ENCODE data around the gene ST7.

ST7 gene

DNA sequence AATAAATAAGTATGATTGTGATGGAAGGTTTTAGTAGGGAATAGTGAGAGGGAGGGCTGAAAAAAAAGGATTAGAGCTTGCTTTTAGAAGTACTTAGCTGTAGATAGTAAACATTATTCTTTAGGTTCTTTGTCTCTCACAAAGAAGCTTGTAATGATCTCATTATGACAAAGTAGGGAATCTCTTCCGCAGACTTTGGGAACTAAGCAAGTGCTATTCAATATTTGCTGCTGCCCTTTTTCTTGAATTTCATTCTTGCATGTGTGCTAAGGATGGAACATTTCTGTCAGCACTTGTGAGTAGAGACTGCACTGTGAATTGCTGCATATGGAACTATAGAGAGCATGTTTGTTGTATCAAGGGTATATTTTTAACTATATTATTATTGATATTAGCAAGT, 173.4 kb downstream of the ST7 start:
- CTCF ChIA-PET = interaction anchor here (0.6 to 2.8 kb wide), 4 partner anchors 138 to 258 kb away, joined by 3 to 25 read pairs (median 6); no protein-coding TSS in a partner anchor
- POLR2A ChIA-PET = interaction anchor here (1.5 kb wide), 1 partner anchor 197 kb away, joined by 4 read pairs; no protein-coding TSS in a partner anchor
- TF ChIP-seq ARNT (IDR thresholded peaks at IDR 0.05) (no peak), BHLHE40 (IDR thresholded peaks at IDR 0.05; ENCODE audit: borderline replicate concordance) (no peak), ZNF384 (IDR thresholded peaks at IDR 0.05) (no peak), FOXM1 (IDR thresholded peaks at IDR 0.05; ENCODE audit: borderline replicate concordance) (no peak), L3MBTL2 (conservative IDR thresholded peaks at IDR 0.05) (no peak)
- TF ChIP-seq, protein P1, sequence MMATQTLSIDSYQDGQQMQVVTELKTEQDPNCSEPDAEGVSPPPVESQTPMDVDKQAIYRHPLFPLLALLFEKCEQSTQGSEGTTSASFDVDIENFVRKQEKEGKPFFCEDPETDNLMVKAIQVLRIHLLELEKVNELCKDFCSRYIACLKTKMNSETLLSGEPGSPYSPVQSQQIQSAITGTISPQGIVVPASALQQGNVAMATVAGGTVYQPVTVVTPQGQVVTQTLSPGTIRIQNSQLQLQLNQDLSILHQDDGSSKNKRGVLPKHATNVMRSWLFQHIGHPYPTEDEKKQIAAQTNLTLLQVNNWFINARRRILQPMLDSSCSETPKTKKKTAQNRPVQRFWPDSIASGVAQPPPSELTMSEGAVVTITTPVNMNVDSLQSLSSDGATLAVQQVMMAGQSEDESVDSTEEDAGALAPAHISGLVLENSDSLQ (IDR thresholded peaks at IDR 0.05) = no peak
- no peak for DNase-seq (ENCODE audit: extremely low spot score)

DNA sequence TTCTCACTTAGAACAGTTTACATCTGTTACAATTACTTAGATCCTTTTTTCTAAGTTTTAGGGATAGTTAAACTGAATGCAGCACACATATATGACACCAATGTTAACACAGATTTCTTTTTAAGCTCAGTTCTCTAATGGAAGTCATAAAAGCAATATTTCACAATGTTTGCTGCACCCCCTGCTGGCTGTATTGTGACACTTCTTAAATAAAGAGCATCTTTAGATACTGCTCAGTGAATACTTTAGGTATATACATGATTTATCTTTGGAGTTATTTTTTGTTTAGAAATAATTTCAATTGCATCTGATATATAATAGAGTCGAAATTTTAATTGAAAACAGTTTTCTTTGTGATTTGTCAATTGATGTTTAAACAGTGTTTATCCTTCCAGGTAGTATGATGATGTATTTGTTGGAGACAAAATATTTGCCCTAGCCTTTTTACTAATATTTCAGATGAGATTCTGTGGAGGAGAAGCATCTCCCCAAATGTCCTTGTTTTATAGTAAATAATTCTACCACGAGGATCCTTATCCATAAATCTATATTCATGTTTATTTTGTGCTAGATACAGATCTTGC, 174.4 kb downstream of the ST7 start:
- POLR2A ChIA-PET = interaction anchor here (1.5 kb wide), 1 partner anchor 198 kb away, joined by 4 read pairs; no protein-coding TSS in a partner anchor
- TF ChIP-seq, protein P1 (IDR thresholded peaks at IDR 0.05) = no peak
- no peak for TF ChIP-seq FOXK2 (IDR thresholded peaks at IDR 0.05)
- no peak for TF ChIP-seq FOXA1 (IDR thresholded peaks at IDR 0.05)
- TF ChIP-seq HDGF (IDR thresholded peaks at IDR 0.05; ENCODE audit: borderline replicate concordance) = no peak
- TF ChIP-seq ZNF384 (IDR thresholded peaks at IDR 0.05) = no peak
- no peak for TF ChIP-seq SUZ12 (IDR thresholded peaks at IDR 0.05)
- no peak for TF ChIP-seq SP1 (IDR thresholded peaks at IDR 0.05)
- no peak for TF ChIP-seq LEF1 (IDR thresholded peaks at IDR 0.05; ENCODE audit: borderline replicate concordance)
- no peak for TF ChIP-seq ELF4 (IDR thresholded peaks at IDR 0.05)
- TF ChIP-seq ARNT (IDR thresholded peaks at IDR 0.05) = no peak
- CTCF ChIA-PET = interaction anchor here (0.6 to 2.8 kb wide), 10 partner anchors 8 to 199 kb away, joined by 3 to 25 read pairs (median 6); no protein-coding TSS in a partner anchor
- no peak for DNase-seq (ENCODE audit: extremely low spot score)

DNA sequence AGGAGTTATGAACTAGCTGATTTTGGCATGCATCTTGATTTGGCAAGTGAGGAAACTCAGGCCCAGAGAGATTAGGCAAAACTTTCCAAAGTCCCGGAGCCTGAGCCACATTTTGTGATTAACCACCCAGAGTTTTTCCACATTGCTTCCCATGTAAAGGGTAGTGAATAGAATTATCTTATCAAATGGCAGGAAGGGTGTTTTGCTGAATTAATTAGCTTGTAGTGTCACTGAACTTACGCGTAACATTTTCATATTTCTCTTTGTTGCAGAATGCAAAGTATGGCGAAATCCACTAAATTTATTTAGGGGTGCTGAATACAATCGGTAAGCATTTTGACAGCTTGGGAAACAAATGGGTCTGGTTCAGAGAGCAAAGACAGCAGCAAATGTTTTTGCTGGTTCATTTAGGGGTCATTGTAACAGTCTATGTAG, 176.2 kb downstream of the ST7 start:
- TF ChIP-seq FOXK2 (IDR thresholded peaks at IDR 0.05) = no peak
- no peak for TF ChIP-seq TARDBP (IDR thresholded peaks at IDR 0.05)
- TF ChIP-seq CTBP1 (IDR thresholded peaks at IDR 0.05; ENCODE audit: borderline replicate concordance) = no peak
- TF ChIP-seq LEF1 (IDR thresholded peaks at IDR 0.05; ENCODE audit: borderline replicate concordance) = no peak
- TF ChIP-seq, protein P1 (IDR thresholded peaks at IDR 0.05) = no peak
- TF ChIP-seq L3MBTL2 (conservative IDR thresholded peaks at IDR 0.05) = no peak
- TF ChIP-seq ZNF384 (IDR thresholded peaks at IDR 0.05) = no peak
- TF ChIP-seq FOXM1 (IDR thresholded peaks at IDR 0.05; ENCODE audit: borderline replicate concordance) = no peak
- TF ChIP-seq ARNT (IDR thresholded peaks at IDR 0.05) = no peak
- TF ChIP-seq ELF4 (IDR thresholded peaks at IDR 0.05) = no peak
- no peak for TF ChIP-seq SUZ12 (IDR thresholded peaks at IDR 0.05)
- no peak for TF ChIP-seq SP1 (IDR thresholded peaks at IDR 0.05)
- CTCF ChIA-PET = interaction anchor here (0.7 kb wide), 1 partner anchor 33 kb away, joined by 3 read pairs; no protein-coding TSS in a partner anchor
- POLR2A ChIA-PET = no interaction called here
- DNase-seq (ENCODE audit: extremely low spot score) = no peak

DNA sequence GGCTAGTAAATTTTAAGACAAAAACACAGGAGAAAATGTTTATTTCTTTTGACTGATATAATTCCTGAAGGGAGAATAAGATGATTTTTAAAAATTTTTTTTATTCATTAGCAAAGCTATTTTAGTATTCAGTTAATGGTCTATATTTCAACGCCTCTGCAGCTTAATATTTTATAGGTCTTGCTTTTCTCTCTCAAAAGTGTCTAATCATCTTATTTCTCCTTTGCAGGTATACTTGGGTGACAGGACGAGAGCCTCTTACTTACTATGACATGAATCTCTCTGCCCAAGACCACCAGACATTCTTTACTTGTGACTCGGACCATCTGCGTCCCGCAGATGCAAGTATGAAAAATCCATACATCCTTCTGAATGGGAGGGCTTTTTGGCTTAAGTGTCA, 177.0 kb downstream of the ST7 start:
- ChIA-PET POLR2A (no interaction called here), CTCF (no interaction called here)
- no peak for DNase-seq (ENCODE audit: extremely low spot score)
- no peak for TF ChIP-seq HDGF (IDR thresholded peaks at IDR 0.05; ENCODE audit: borderline replicate concordance)

DNA sequence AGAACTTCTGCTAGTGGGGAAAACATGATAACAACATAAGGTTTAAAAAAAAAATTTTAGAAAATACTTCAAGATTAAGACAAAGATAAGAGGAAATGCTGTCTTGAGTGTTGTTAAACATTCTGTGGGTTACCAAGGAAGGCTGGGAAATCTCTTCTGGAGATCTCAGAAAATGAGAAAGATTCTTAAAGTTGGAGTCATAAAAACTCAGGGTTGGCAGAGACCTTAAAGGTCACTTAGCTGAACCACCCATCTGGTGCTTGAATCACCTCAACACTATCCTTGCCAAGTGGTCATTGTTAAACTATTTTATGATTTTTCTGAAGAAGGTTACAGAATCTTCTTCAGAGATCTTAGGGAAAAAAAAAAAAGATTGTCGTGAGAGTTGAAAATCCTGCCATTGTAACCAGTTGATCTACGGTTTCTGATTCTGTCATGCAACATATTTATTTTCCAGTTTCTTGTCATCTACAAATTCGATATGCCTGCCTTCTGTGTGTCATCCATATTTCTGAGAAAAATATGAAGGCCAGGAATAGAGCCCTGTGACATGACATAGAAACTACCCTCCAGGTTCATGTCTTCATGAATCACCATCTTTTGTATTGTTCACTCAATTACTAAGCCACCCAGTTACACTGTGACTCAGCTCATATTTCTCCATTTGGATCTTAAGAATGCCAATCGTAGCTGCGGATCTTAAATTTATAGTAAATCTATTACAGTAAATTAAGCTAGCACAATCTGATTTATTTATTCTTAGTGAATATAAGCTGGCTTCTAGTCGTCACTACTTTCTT, 179.2 kb downstream of the ST7 start:
- no peak for DNase-seq (ENCODE audit: extremely low spot score)

More for the DNA sequence above, 179.2 kb downstream of the ST7 start:
- ChIA-PET POLR2A (no interaction called here), CTCF (interaction anchor here (0.6 kb wide), 1 partner anchor 13 kb away, joined by 3 read pairs; no protein-coding TSS in a partner anchor)
- TF ChIP-seq HDGF (IDR thresholded peaks at IDR 0.05; ENCODE audit: borderline replicate concordance) (no peak), SUZ12 (IDR thresholded peaks at IDR 0.05) (no peak), FOXA1 (IDR thresholded peaks at IDR 0.05) (no peak), ELF4 (IDR thresholded peaks at IDR 0.05) (no peak), TARDBP (IDR thresholded peaks at IDR 0.05) (no peak), FOXK2 (IDR thresholded peaks at IDR 0.05) (no peak), NFRKB (IDR thresholded peaks at IDR 0.05) (no peak), FOXM1 (IDR thresholded peaks at IDR 0.05; ENCODE audit: borderline replicate concordance) (no peak), BHLHE40 (IDR thresholded peaks at IDR 0.05; ENCODE audit: borderline replicate concordance) (no peak), SP1 (IDR thresholded peaks at IDR 0.05) (no peak), ZNF384 (IDR thresholded peaks at IDR 0.05) (no peak), ARNT (IDR thresholded peaks at IDR 0.05) (no peak), LEF1 (IDR thresholded peaks at IDR 0.05; ENCODE audit: borderline replicate concordance) (no peak), L3MBTL2 (conservative IDR thresholded peaks at IDR 0.05) (no peak), CTBP1 (IDR thresholded peaks at IDR 0.05; ENCODE audit: borderline replicate concordance) (no peak)
- TF ChIP-seq, protein P1 (IDR thresholded peaks at IDR 0.05) = no peak

All from HEK293T (cell line).